GM21360 (cell line): ENCODE results near the gene TNPO2.
A peak's percentile ranks its signal among the peaks of the same experiment; 100 is the strongest.
"Not testable (repeated sequence)": the region's sequence is repeated elsewhere in the genome, so short reads cannot be mapped to it uniquely, and the experiment has no call there.

Source experiments
- ATAC-seq: cut with Tn5 transposase; IDR thresholded peaks from one replicate; pipeline ENCODE4 v1.9.1; 2021; ENCODE audit warnings: mild to moderate bottlenecking, moderate library complexity; ENCODE audit not compliant: unreplicated experiment

TNPO2 gene

GRCh38 chr19:12706332-12706718 is 17.4 kb downstream of the TNPO2 start:
- no peak for ATAC-seq

GRCh38 chr19:12705654-12706331 is 17.9 kb downstream of the TNPO2 start:
- ATAC-seq: no peak

GRCh38 chr19:12705169-12705568 is 18.6 kb downstream of the TNPO2 start:
- ATAC-seq: no peak

GRCh38 chr19:12703046-12703445 is 20.7 kb downstream of the TNPO2 start:
- ATAC-seq: no peak

- ATAC-seq: no peak
These were observed 22.0 kb downstream of the TNPO2 start for GRCh38 chr19:12701596-12702282.

GRCh38 chr19:12698138-12698537 is 25.6 kb downstream of the TNPO2 start:
- ATAC-seq: no peak

- ATAC-seq: not testable (repeated sequence)
These were observed 26.3 kb downstream of the TNPO2 start for GRCh38 chr19:12697425-12697824.

GRCh38 chr19:12696366-12697335 is 27.1 kb downstream of the TNPO2 start, which contains the start of gene FBXW9:
Gene FBXW9 (minus strand): TSS chr19:12696631. CDS start chr19:12696581, 50 bp downstream.
- ATAC-seq: peak; percentile 68

- no peak for ATAC-seq
These were observed 27.8 kb downstream of the TNPO2 start for GRCh38 chr19:12695997-12696365.

- ATAC-seq: no peak
These were observed 28.2 kb downstream of the TNPO2 start for GRCh38 chr19:12695514-12695913.

- no peak for ATAC-seq
These were observed 28.6 kb downstream of the TNPO2 start for GRCh38 chr19:12695096-12695495.

- ATAC-seq: no peak
These were observed 29.1 kb downstream of the TNPO2 start for GRCh38 chr19:12694641-12695040.

GRCh38 chr19:12692960-12693359 is 30.8 kb downstream of the TNPO2 start:
- no peak for ATAC-seq

GRCh38 chr19:12689581-12690216 is 34.0 kb downstream of the TNPO2 start:
- ATAC-seq: no peak

GRCh38 chr19:12689012-12689411 is 34.7 kb downstream of the TNPO2 start:
- ATAC-seq: no peak

GRCh38 chr19:12687496-12688196 is 36.1 kb downstream of the TNPO2 start, which contains the start of gene GNG14:
Gene GNG14 (plus strand): TSS chr19:12687998. CDS start chr19:12688049, 51 bp downstream.
- ATAC-seq: no peak

GRCh38 chr19:12685831-12686230 is 37.9 kb downstream of the TNPO2 start:
- ATAC-seq: no peak

GRCh38 chr19:12681074-12681987 is 42.4 kb downstream of the TNPO2 start, which contains the start of gene DHPS:
Gene DHPS (minus strand): TSS chr19:12681880. CDS start chr19:12681766, 114 bp downstream.
- ATAC-seq: peak; percentile 58

- ATAC-seq: no peak
These were observed 43.7 kb downstream of the TNPO2 start for GRCh38 chr19:12680034-12680433.
